HG02623 (cell line): ENCODE results near the gene ROR2.

ENCODE experiments used
- ATAC-seq: cut with Tn5 transposase; IDR thresholded peaks from one replicate; pipeline ENCODE4 v1.9.1; 2021; ENCODE audit warnings: moderate library complexity; ENCODE audit not compliant: unreplicated experiment

ROR2 gene

DNA sequence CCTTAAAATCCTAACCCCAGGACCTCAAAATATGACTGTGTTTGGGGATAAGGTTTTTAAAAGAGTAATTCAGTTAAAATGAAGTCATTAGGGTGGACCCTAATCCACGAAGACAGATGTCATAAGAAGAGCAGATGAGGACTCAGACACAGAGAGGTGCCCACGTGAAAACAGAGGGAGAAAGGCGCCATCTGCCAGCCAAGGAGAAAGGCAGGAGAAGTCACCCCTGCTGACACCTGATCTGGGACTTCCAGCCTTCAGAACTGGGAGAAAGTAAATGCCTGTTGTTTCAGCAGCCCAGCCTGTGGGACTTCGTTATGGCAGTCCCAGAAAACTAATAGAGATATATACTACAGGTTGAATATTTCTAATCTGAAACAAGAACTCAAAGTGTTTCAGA lies 67.4 kb downstream of the ROR2 start:
- no peak for ATAC-seq

- ATAC-seq, result no peak
Measured at GRCh38 chr9:91880378-91880972, 69.6 kb downstream of the ROR2 start.

- ATAC-seq, result no peak
Measured at GRCh38 chr9:91879231-91879630, 70.8 kb downstream of the ROR2 start.

DNA sequence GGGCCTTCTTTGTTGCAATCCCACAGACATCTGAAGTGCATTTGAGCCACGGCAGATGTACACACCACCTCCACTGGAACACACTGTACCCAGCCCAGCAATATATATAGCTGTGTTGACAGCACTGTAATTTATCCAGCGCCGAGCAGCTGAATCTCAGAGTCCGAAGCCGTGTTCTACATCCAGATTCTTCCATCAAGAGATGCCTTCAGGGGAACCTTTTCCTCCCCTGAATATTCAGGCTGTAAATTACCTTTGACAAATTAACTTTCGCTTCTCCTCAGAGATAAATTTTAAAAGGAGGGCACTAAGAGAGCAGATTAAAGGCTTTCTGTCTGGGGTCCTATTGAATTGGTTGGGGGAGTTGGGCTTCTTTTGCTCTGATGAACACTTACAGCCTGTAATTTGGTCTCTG lies 76.4 kb downstream of the ROR2 start:
- ATAC-seq, result no peak

- no peak for ATAC-seq
Measured at GRCh38 chr9:91868732-91869391, 81.2 kb downstream of the ROR2 start.

DNA sequence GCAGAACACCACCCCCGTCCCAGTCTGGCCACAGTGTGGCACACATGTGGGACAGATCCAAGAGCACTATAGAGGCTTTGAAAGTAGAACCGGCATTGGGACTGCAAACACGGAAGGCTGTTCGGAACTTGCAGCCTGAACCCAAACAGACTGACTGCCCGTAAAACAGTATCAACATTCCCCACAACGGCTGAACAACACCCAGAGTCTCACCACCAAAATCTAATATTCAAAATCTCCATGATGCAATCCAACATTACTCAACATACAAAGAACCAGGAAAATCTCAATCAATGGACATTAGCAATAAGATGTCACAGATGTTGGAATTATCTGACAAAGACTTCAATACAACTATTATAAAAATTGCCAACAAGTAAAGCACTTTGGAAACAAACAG lies 82.3 kb downstream of the ROR2 start:
- ATAC-seq, result no peak

GRCh38 chr9:91865041-91865440 lies 85.0 kb downstream of the ROR2 start:
- no peak for ATAC-seq

DNA sequence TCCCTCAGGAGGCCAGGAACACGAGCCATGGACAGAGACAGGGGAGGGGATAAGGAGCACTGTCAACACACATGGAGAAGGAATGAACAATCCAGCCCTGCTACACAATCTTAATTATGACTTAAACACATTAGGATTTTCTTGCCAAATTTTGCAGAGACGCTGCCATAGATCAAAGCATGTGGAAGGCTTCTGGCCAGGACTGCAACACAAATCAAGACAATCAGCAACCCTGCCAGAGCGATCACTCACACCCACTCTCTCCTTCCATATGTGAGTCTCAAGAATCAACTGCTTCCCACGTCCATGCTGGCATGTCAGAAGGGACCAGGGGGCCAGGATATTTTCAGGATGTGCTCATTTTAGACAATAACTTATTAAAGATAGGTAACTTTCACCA lies 85.6 kb downstream of the ROR2 start:
- ATAC-seq, result no peak

DNA sequence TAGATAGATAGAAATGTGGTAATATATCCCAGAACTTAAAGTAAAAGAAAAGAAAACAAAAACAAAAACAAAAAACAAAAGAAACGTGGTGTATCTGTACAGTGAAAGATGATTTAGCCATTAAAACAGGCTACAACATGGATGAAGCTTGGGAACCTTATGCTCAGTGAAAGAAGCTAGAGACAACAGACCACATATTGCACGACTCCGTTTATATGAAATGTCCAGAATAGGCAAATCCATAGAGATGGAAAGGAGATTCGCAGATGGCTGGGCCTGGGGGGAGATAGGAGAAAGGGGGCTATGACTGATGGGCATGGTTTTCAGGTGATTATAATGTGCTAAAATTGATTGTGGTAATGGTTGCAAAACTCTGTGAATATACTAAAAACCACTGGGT lies 86.6 kb downstream of the ROR2 start:
- ATAC-seq, result no peak

DNA sequence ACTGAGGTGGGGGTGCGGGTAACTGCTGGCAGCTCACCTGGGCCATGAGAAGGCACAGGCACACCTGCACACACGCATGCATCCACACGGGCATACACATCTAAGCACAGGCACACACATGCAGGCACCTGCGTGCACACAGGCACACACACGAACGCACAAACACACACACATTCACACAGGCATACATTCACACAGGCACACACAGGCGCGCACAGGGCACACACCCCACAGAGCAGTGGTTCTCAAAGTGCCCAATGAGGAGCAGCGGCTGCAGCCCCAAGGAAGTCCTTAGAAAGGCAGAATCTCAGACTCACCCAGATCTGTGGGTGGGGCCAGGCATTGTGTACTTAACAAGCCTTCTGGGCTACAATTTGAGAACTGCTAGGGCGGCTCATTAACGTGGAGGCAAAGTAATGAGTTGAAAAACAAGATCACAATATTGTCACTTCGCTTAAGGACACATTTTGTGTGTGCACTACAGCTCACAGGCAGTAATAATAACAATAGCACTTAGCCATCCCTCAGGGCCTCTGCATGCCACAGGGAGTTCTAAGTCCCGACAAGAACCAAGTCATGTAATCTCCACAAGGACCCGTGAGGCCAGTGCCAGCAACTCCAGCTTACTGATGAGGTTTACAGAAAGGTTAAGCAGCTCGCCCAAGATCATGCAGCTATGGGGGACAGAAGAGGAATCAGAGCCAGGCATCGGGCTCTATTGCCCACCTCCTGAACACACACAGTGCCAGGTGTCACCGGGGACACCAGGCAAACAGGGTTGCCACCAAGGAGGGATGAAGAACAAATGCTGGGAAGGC lies 91.6 kb downstream of the ROR2 start:
- ATAC-seq, result no peak

- no peak for ATAC-seq
Measured at GRCh38 chr9:91857291-91858212, 92.5 kb downstream of the ROR2 start.

DNA sequence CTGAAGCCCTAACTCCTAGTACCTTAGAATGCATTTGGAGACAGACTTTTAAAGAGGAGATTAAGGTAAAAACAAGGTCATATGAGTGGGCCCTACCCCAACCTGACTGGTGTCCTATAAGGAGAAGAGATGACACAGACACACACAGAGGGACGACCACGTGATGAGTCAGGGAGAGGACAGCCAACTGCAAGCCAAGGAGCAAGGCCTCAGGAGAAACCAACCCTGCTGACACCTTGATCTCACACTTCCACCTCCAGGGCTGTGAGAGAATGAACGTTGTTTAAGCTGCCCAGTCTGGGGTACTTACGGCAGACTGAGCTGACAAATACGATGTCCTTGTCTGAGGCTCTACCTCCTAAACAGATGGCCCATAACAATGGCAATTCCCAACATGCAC lies 93.6 kb downstream of the ROR2 start:
- no peak for ATAC-seq

DNA sequence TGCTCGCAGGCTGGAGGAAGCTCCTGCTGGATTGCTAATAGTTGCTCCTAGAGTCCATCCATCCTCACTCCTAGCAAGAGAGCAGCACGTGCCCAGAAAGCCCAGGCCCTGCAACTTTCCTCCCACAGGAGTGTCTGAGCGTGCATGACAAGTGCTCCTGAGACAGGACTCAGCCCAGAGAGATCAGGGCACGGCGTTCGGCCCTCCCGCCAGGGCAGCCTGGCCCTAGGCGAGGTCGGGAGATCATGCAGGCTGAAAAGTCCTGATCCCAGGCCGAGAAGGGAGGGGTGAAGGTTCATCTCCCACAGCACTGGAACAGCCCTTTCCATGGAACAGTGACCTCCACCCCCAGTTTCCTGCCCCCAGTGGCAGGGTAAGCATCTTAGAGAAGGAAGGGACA lies 94.8 kb downstream of the ROR2 start:
- ATAC-seq, result no peak

- ATAC-seq, result no peak
Measured at GRCh38 chr9:91852801-91853347, 97.2 kb downstream of the ROR2 start.

- no peak for ATAC-seq
Measured at GRCh38 chr9:91849694-91850093, 100.3 kb downstream of the ROR2 start.

DNA sequence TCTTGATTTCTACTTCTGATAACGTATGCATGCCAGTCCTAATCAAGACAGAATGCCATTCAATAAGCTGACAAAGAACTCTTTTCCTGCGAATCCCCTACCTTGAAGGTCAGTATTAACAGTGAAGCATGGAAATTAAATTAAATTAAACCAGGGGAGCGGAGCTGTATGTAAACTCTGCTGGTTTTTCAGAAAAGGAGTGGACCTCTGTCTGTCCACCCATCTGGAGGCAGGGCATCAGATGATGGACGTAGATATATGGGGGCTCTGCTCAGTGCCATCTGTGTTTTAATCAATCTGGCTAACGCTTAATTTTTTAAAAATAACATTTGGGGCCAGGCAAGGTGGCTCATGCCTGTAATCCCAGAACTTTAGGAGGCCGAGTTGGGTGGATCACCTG lies 101.9 kb downstream of the ROR2 start:
- ATAC-seq, result no peak

DNA sequence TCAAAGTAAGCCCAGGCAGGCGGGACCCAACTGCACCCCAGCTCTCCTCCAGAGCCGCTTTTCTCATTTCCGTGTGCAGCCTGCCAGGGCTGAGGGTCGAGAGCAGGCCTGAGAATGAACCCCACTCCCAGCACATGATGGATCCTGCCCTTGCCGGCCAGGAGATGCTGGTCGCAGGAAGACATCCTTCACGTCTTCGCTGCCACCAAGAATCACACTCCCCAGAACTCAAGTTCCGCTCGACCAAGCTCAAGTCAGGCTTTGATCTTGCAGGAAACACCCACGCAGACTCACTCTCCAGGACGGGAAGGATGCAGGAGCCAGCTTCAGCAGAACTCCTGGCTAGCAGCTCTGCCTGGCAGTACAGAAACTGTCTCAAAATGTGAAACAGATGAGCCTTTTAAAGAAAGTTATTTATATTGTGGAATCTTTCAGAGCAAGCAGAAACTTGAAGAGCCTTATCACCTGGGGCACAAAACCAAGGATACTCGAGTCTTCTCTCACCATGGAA lies 102.4 kb downstream of the ROR2 start:
- no peak for ATAC-seq

- ATAC-seq, result no peak
Measured at GRCh38 chr9:91845879-91846278, 104.1 kb downstream of the ROR2 start.

GRCh38 chr9:91844701-91845291 lies 105.2 kb downstream of the ROR2 start:
- ATAC-seq, result no peak

GRCh38 chr9:91844190-91844589 lies 105.8 kb downstream of the ROR2 start:
- ATAC-seq, result no peak
